Transverse colon (tissue), 4 donors: ENCODE measurements around the gene NOL8.

Source experiments
- CTCF ChIP-seq, 5 experiments: fragments of 200-600 bp in 3 of 5; fragments of 450-650 bp in 2 of 5; sonication (generic) in 3 of 5; IDR thresholded peaks; 1 replicate in 2 of 5; 2 replicates in 3 of 5; pipeline ENCODE4 v1.5.1; 2016 to 2017; ENCODE audit warnings: antibody characterized with exemption in 5 of 5, inconsistent platforms in 3 of 5, mild to moderate bottlenecking in 2 of 5, moderate library complexity in 1 of 5
- POLR2A ChIP-seq: fragments of 450-650 bp; IDR thresholded peaks from one replicate; pipeline ENCODE4 v1.6.1; 2016; ENCODE audit warnings: antibody characterized with exemption, mild to moderate bottlenecking, moderate library complexity
- POLR2AphosphoS5 ChIP-seq, 3 donors: sonication (generic); formaldehyde crosslinking; IDR thresholded peaks; one replicate each; pipeline ENCODE4 v1.6.1; 2016; ENCODE audit warnings: antibody characterized with exemption in 3 of 3

- TF ChIP-seq CTCF (IDR thresholded peaks at IDR 0.05) (no peak), POLR2AphosphoS5 (IDR thresholded peaks at IDR 0.05) (no peak), POLR2A (no peak)
Observed at GRCh38 chr9:92312887-92313623, 12.1 kb downstream of the NOL8 start.
